ENCODE measurements around the gene UBE2D3. TPM values are rescaled to one million over a fixed set of nuclear protein-coding genes. Genes with fewer than 3 reads are reported as not detected.
"Not testable (repeated sequence)": the region's sequence is repeated elsewhere in the genome, so short reads cannot be mapped to it uniquely, and the experiment has no call there.

UBE2D3 gene
- total RNA-seq, 3 donors from 2014 or later: 290 to 303 (median 293) TPM

- Histone ChIP-seq H3K4me1 (ENCODE audit: low read depth) (peaks cover 26% of the 10 kb centered on the region), H3K36me3 (ENCODE audit: low read depth) (peaks cover 5% of the 10 kb centered on the region), H3K4me3 (peak overlapping the region; percentile 96), H3K9me3 (no peaks in the 10 kb centered on the region)
- DNase-seq (peak in 1 of 3 donors; percentile 65), ATAC-seq (no peak)
- TF ChIP-seq, protein P1, sequence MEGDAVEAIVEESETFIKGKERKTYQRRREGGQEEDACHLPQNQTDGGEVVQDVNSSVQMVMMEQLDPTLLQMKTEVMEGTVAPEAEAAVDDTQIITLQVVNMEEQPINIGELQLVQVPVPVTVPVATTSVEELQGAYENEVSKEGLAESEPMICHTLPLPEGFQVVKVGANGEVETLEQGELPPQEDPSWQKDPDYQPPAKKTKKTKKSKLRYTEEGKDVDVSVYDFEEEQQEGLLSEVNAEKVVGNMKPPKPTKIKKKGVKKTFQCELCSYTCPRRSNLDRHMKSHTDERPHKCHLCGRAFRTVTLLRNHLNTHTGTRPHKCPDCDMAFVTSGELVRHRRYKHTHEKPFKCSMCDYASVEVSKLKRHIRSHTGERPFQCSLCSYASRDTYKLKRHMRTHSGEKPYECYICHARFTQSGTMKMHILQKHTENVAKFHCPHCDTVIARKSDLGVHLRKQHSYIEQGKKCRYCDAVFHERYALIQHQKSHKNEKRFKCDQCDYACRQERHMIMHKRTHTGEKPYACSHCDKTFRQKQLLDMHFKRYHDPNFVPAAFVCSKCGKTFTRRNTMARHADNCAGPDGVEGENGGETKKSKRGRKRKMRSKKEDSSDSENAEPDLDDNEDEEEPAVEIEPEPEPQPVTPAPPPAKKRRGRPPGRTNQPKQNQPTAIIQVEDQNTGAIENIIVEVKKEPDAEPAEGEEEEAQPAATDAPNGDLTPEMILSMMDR (IDR thresholded peaks at IDR 0.05): no peak
- intact Hi-C loops (cut with DNase I, micrococcal nuclease): no loop called here
These were observed 1.9 kb downstream of the UBE2D3 start for GRCh38 chr4:102825261-102826091.

- Histone ChIP-seq H3K9me3 (no peaks in the 10 kb centered on the region), H3K4me3 (no peak overlapping the region), H3K36me3 (ENCODE audit: low read depth) (peaks cover 5% of the 10 kb centered on the region), H3K4me1 (ENCODE audit: low read depth) (peaks cover 37% of the 10 kb centered on the region)
- intact Hi-C loops (cut with DNase I, micrococcal nuclease): loop anchor here in 1 of 2 donors (5.0 kb wide), 1 partner anchor 188 kb away; no protein-coding TSS in a partner anchor
- ATAC-seq: no peak
- DNase-seq: no peak
- TF ChIP-seq, protein P1 (IDR thresholded peaks at IDR 0.05): no peak
These were observed 3.0 kb downstream of the UBE2D3 start for GRCh38 chr4:102824398-102824797.

GRCh38 chr4:102823897-102824296 is 3.5 kb downstream of the UBE2D3 start:
- Histone ChIP-seq H3K4me1 (ENCODE audit: low read depth) (peaks cover 41% of the 10 kb centered on the region), H3K9me3 (no peaks in the 10 kb centered on the region), H3K4me3 (no peak overlapping the region), H3K36me3 (ENCODE audit: low read depth) (peaks cover 5% of the 10 kb centered on the region)
- intact Hi-C loops (cut with DNase I, micrococcal nuclease): loop anchor here in 1 of 2 donors (5.0 kb wide), 1 partner anchor 188 kb away; no protein-coding TSS in a partner anchor
- DNase-seq (no peak), ATAC-seq (no peak)
- TF ChIP-seq, protein P1 (IDR thresholded peaks at IDR 0.05): no peak

GRCh38 chr4:102823464-102823863 is 3.9 kb downstream of the UBE2D3 start:
- Histone ChIP-seq H3K4me3 (no peak overlapping the region), H3K4me1 (ENCODE audit: low read depth) (peaks cover 45% of the 10 kb centered on the region), H3K36me3 (ENCODE audit: low read depth) (peaks cover 5% of the 10 kb centered on the region), H3K9me3 (no peaks in the 10 kb centered on the region)
- intact Hi-C loops (cut with DNase I, micrococcal nuclease): loop anchor here in 1 of 2 donors (5.0 kb wide), 1 partner anchor 189 kb away; no protein-coding TSS in a partner anchor
- ATAC-seq (no peak), DNase-seq (no peak)
- TF ChIP-seq, protein P1 (IDR thresholded peaks at IDR 0.05): no peak

GRCh38 chr4:102819588-102820365 is 7.6 kb downstream of the UBE2D3 start:
- peak in 1 of 3 donors; percentile 20 for DNase-seq
- TF ChIP-seq, protein P1 (IDR thresholded peaks at IDR 0.05): no peak
- intact Hi-C loops (cut with DNase I, micrococcal nuclease): loop anchor here in 1 of 2 donors (5.0 kb wide), 1 partner anchor 193 kb away; no protein-coding TSS in a partner anchor
- H3K9me3 ChIP-seq: no peaks in the 10 kb centered on the region
- peaks cover 65% of the 10 kb centered on the region for H3K4me1 ChIP-seq (ENCODE audit: low read depth)
- no peaks in the 10 kb centered on the region for H3K36me3 ChIP-seq (ENCODE audit: low read depth)
- no peak overlapping the region for H3K4me3 ChIP-seq
- peak; percentile 60 for ATAC-seq

DNA sequence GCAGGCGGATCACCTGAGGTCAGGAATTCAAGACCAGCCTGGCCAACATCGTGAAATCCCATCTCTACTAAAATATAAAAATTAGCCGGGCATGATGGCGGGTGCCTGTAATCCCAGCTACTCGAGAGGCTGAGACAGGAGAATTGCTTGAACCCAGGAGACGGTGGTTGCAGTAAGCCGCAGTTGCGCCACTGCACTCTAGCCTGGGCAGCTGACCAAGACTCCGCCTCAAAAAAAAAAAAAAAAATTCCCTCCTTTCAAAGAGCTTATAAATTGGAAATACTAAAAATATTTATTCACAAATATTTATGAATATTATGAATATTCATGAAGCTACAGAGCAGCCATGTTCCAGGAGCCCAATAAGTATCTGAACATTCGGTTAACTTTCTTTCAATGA is 8.3 kb downstream of the UBE2D3 start:
- H3K4me1 ChIP-seq (ENCODE audit: low read depth): peaks cover 60% of the 10 kb centered on the region
- DNase-seq; H3K4me3 ChIP-seq; H3K36me3 ChIP-seq (ENCODE audit: low read depth); H3K9me3 ChIP-seq; ATAC-seq; intact Hi-C loops (cut with DNase I, micrococcal nuclease): not testable (repeated sequence)
